Measurements from ENCODE around the gene SGIP1. TPM values are rescaled to one million over a fixed set of nuclear protein-coding genes. Genes with fewer than 3 reads are reported as not detected.

Gene SGIP1
- total RNA-seq, 4 donors from 2014 or later = 1.9 to 8.8 (median 4.8) TPM

DNA sequence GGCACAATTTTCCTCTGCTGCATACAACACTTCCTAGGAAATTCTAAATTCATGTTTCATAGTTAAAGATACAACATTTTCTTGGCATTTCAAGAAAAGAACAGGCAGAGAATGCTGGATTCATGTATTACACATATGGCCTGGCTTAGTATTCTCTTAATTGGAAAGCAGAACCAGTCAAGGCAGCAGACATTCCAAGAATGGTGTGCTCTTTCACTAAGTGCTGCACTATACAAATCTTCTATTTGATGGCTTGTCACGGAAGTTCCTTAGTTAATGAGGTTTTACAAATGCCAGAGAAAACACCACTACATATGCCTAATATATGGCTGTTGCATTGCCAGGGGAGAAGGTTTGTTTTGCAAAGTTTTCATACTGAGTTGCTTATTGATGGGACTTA is 137.5 kb downstream of the SGIP1 start:
- DNase-seq (ENCODE audit: low spot score) (no peak), ATAC-seq (ENCODE audit: low FRiP score) (no peak)
- no peak for TF ChIP-seq CTCF (IDR thresholded peaks at IDR 0.05)

- TF ChIP-seq CTCF (IDR thresholded peaks at IDR 0.05) = no peak
- DNase-seq (ENCODE audit: low spot score) (no peak), ATAC-seq (ENCODE audit: low FRiP score) (peak; percentile 82)
Observed at GRCh38 chr1:66676613-66677298, 142.8 kb downstream of the SGIP1 start.

DNA sequence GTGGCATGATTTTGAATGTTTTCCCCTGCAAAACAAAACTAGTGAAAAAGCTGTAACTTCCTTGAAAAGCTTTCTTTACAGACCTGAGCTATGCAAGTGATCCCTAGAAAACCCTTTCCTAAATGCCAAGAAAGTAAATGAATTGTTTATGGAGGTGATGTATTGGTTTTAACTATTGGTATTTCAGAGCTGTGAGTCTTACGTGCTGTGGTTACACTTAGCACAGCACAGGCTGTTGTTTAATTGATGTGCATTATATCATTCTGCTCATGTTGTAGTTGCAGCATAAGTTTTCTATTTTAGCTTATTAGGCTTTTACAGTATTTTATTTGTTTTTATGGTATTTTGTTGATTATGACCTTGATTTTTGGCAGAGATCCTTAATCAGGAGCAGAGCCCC is 144.2 kb downstream of the SGIP1 start:
- TF ChIP-seq CTCF (IDR thresholded peaks at IDR 0.05) = no peak
- DNase-seq (ENCODE audit: low spot score) (no peak), ATAC-seq (ENCODE audit: low FRiP score) (no peak)

- ATAC-seq (ENCODE audit: low FRiP score) (no peak), DNase-seq (ENCODE audit: low spot score) (no peak)
- no peak for TF ChIP-seq CTCF (IDR thresholded peaks at IDR 0.05)
Observed at GRCh38 chr1:66679140-66679539, 145.2 kb downstream of the SGIP1 start.

DNA sequence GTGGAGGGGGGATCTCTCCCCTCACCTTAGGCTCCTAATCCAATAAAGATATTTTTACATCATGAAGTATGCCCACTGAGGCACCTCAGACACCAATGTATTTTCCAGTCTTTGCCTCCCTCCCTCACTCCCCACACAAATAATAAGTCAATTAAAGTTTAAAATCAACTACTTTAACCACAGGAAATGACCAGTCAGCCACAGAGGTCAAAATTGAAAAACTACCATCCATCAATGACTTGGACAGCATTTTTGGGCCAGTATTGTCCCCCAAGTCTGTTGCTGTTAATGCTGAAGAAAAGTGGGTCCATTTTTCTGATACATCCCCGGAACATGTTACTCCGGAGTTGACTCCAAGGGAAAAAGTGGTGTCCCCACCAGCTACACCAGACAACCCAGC is 147.7 kb downstream of the SGIP1 start:
- TF ChIP-seq CTCF (IDR thresholded peaks at IDR 0.05) = no peak
- DNase-seq (ENCODE audit: low spot score) (no peak), ATAC-seq (ENCODE audit: low FRiP score) (no peak)

GRCh38 chr1:66682106-66682505 is 148.2 kb downstream of the SGIP1 start:
- no peak for DNase-seq (ENCODE audit: low spot score)
- ATAC-seq (ENCODE audit: low FRiP score) = no peak
- TF ChIP-seq CTCF (IDR thresholded peaks at IDR 0.05) = no peak

DNA sequence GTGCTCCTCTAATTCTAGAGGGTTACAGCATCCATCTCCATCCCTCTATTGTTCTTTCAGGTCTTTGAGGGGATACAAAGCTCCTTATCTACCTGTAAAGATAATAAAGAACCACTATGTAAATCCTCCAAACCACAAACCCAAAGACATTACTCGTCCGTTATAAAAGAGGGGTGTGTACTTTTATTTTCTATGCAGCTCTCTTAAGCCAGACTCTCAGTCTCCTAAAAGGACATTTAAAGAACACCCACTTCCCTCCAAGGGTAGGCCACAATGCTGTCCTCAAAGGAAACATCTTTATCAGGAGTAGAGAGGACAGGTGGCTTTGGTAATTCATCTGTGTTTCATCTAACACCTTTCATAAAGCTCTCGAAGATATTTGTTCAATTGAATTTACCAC is 150.4 kb downstream of the SGIP1 start:
- DNase-seq (ENCODE audit: low spot score) (no peak), ATAC-seq (ENCODE audit: low FRiP score) (no peak)
- no peak for TF ChIP-seq CTCF (IDR thresholded peaks at IDR 0.05)
